HG03066 (cell line): Measurements from ENCODE around the gene FXYD6.

Source experiments
- ATAC-seq: cut with Tn5 transposase; IDR thresholded peaks from one replicate; pipeline ENCODE4 v1.9.1; 2021; ENCODE audit warnings: low read depth; ENCODE audit not compliant: unreplicated experiment

Gene FXYD6

DNA sequence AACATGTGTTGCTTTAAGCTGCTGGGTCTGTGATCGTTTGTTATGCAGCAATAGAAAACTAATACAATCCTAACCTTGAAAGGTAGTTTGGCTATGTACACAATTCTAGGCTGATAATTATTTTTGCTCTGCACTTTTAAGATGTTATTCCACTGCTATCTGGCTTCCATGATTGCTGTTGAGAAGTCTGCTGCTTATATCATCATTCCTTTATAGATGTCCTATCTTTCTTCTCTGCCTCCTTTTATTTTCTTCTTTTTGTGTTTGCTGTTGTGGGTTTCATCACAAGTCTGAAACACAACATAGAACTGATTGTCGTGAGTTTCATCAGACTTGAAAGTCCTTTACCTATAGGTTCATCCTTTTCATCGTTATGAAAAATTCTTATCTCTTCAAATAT, 24.1 kb downstream of the FXYD6 start:
- ATAC-seq = no peak

DNA sequence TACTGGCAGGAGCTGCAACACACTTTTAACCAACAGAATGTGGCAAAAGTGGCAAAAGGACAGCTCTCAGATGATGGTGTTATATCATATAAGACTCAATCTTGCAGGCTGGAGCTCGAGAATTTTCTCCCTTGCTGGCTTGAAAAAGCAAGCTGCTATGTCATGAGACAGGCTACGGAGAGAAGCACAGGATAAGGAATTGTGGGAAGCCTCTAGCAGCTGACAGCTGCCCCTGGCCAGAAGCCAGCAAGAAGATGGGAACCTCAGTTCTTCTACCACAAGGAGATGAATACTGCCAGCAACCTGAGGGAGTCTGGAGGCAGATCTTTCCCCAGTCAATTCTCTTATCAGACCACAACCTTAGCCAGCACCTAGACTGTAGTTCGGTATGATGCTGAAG, 24.6 kb downstream of the FXYD6 start:
- no peak for ATAC-seq

DNA sequence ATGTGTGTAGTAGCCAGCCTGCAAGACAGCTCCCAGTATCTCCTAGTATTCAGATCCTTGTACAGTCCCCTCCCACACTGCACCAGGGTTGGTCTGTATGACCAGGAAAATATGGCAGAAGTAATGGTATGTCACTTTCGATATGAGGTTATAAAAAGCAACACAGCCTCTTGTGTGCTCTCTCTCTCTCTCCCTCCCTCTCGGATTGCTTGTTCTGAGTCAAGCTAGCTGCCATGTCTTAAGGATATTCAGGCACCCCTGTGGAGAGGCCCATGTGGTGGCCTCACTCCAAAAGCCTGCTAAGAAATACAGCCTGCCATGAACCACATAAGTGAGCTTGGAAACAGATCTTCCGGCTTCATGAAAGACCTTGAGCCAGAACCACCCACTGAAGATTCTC, 25.4 kb downstream of the FXYD6 start:
- ATAC-seq = no peak

DNA sequence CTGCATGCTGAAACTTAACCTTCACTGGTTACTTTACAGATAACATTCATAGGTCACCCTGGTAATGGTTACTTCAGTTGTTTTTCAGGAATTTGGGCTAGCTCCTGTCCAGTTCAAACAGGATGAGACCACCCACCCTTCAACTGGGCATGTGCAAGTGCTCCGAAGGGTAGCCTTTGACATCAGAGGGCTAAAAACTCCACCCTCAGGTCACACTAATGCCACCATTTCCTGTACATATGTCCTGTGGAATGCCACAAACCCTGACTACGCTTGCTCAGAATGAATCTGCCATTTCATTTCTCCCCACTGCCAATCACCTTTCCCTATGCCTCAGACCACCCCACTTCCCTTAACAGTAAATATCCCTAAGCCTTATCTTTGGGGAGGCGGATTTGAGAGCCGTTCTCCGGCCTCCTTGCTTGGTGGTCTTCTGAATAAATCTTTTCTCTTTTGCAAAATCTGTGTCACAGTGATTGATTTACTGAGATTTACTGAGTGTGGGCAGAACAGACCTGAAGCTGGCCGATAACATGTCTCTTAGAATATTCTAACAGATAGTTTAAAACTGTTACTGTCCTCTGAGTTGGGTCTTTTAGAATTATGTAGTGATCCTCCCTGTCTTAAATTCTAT, 26.6 kb downstream of the FXYD6 start:
- ATAC-seq = no peak

DNA sequence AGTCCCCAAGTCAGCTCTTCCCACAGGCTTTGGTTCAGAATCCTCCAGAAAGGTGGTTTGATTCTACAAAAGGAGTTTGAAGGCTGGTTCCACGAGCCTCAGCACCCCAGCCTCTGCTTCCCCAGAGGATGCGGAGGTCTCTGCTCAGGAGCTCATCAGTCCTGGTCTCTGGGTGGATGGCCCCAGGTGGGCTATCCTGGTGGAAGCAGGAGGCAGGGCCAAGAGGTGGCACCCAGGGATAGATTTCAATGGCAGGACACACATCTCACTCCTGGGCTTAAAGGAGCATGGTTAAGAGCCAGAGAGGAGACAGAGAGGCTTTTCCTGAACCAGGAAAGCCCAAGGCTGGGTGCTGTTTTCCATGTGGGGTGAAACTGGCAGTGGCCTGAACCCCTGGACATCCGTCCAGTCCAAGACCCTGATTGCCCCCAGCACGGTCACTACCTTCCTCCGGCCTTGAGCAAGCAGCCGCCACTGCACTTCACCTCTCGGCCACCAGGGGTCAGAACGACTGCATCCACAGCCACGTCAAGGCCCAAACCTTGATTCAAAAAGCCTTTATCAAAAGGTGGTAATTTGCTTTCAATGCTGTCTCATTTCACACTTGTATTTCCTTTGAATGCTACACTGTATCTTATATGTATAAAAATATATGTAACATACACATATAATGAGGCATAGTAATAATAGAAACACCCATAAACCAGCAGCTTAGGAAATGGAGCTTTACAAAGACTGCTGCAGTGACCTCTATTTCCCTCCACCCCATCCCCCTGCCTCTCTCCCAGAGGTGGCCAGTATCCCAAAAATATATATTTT, 32.6 kb downstream of the FXYD6 start:
- ATAC-seq = no peak

DNA sequence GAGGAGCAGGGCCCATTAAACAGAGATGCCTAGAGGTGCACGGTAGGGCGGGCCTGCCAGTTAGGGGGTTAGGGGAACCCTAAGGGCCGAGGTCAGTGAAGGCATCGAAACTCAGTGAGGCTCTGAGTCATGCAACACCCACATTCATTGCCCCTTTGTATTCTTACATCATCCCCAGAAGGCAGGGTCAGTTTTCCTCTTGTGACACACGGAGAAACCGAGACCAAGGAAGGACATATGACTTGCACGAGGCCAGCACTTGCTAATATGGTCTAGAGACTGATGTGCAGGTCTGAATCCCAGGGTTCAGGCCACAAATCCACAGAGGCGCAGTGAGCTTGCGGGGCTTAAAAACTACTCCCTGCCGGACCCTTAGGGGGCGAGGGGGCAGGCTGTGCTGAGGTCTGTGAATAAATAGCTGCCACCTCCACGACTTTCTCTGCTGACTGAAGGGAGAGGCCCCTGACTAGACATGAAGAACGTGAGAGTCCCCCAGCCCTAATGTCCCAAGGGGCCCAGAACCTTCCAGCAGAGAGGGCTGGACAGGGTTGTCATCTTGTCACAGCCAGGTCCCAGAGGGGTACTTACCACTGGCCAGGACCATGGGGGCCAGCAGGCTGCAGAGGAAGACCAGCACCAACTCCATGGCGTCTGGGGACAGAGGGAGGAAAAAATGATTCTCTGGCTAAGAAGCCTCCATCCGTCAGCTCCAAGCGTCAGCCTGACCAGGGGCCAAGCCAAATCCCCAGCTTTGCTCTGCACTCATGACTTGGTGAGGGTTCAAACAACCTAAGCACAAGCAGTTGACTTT, 34.1 kb downstream of the FXYD6 start:
- ATAC-seq = no peak

DNA sequence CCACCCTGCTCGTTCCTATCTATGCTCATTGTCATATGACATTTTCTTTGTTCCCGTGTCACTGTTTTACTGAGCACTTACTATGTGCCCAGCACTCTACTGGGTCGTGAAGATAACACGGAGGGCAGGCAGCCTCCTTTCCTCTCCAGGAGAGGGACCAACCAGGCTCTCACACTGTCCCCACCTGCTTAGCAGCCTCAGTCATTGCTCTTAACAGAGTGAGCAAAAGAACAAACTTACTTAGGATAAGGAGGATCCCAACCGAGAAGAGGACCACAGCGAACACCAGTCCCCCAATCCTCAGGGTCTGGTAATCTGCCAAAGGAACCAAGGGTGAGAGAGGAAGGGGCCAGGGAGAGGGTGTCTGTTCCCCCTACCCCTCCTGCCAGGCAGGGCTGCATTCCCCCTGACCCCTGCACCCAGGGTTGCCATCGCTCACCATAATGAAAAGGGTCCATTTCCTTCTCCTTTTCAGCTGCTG, 34.9 kb downstream of the FXYD6 start:
- no peak for ATAC-seq

DNA sequence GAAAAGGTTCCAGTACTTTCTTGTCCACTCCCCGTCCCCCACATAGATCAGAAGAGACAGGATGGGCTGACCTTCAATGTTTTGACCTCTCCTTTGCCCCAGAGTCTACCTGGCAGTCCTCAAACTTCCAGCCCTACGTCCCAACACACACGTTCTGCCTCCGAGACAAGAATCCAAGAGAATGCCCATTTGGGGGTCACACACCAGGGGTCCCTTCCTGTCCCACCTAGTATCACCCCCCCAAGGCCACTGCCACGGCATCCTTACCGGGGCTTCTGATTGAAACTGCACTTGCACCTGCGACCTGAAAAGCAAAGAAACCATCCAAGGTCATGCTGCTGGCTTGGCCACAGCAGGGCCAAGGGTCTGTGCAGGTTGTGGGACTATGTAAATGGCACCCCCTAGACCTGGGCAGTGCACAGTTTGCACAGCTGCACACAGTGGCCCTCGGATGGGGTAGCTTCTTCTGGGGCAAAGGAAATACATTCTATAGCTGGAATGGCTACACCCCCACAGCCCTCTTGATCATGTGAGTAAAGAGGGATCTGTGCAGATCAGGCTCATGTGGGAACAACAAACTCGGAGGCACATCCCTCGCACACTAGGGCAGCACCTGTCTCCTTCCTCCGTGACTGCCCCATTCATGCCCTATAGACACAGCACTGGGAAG, 35.4 kb downstream of the FXYD6 start:
- no peak for ATAC-seq

DNA sequence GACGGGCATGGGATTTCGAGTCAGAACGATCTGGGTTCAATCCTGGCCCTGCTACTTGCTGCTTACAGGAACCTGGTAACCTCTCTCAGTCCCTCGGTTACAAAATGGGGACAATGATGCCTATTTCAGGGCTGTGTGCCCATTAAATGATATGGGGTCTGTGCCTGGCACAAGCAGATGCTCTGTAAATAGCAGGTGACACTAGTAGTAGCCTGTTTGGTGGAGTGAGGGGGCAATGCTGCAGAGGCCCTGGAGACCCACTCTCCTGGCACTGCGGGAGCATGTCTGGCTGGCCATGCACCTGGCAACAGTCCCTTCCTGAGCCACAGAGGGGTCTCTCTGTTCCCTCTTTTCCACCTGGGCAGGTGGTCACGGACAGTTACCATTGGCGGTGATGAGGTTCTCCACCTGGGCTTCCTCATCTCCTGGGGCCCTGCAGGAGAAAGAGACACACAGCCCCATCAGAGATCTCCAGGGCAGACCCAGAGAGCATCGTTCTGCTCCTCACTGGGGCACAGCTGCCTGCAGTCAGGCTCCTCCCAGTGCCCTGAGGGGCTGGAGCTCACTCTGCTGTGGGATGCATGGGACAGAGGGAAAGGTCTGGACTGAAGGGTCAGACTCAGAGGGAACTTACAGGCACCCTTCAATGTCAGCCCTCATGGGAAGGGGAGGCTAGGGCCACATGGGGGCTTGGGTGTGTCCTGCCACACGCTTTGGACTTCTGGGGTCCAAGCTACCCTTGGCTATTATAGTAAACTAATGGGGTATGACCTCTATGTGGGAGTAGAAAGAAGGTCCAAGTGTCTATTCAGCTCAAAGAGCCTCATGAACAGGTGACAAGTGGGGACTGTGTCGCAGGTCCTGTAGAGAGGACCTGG, 36.3 kb downstream of the FXYD6 start:
- no peak for ATAC-seq

DNA sequence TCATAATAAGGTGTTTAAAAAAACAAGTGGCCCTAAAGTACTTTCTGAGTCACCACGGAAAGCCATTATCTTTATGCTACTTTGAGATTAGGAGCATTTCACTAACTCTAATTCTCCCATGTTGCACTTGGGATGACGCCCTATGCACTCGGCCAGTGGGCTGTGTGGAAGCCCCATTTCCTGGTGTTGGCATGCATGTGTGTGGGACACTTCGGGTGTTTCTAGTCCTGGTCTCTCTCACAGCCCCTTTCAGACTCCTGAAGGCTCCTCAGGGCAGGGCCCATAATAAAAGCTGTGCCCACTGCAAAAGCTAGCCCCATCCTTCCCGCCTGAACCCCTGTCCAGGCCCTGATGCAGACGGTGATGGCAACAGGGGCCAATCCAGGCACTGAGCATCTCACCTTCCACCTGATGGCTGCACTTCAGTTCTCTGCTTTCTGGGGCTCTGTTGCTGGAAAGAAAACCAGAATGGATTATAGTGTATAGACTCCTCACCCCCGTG, 37.0 kb downstream of the FXYD6 start:
- ATAC-seq = no peak

DNA sequence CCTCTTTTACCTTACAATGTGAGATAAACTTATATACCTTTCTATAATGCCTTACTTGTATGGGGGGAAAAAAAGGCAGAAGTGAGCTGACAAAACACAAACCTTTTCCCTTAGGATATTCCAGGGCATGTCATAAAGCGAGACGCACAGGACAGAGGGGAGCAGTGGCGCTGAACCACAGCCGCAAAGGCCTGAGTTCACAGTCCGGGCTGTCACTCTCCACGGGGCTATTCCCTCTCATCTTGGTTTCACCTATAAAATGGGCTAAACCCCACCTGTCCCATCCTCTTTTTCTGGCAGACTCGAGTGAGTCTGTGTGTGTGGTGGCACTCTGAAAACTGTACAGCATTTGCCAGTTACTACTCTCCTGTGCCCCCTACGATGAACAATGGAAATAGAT, 37.6 kb downstream of the FXYD6 start:
- ATAC-seq = no peak

DNA sequence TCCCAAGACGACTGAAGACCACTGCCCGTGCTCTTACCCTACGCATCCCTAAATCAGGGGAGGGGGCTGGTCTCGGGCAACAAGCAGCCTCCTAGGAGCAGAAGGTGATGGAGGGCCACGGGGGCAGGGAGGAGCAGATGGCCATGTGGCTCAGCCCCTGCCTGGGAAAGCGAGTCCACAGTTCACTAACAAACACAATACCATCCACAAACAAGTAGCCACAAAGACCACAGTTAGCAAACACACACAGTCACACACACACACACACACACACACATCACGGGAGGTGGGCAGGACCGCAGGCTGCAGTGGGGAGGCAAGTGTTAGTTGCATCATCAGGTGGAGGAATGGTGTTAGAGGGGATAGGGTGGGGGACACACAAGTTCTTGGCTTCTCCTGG, 38.7 kb downstream of the FXYD6 start:
- ATAC-seq = no peak

DNA sequence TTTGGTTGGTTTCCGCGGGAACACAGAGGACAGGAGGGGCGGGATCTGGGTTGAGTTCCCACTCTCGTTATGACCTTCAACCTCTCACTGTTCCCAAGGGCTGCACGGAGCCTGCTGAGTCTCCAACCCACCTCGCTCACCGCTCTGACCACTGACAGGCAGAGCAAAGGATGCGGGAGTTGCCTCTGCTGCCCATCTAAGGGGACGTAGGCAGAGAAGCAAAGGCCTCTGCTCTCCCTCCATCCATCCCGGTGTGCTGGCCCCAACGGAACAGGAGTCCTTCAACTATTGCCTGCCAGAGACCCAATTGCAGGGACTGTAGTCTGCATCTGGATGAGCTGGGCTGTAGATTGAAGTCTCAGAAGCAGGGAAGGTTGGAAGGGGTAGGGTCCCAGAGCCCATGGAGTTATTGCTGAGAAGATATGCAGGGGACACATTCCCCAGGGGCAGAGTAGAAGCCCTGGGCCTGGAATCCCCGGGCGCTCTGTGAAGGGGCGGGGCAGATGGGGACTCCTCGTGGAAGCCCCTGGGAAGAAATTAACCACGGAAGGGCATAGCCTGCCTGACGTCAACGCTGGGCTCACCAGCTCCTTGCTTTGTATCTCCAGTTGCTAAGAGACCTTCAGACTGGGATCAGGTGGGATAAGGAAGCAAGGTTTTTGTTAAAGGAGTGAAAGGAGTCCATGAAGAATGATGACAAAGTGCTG, 39.2 kb downstream of the FXYD6 start:
- ATAC-seq = no peak

DNA sequence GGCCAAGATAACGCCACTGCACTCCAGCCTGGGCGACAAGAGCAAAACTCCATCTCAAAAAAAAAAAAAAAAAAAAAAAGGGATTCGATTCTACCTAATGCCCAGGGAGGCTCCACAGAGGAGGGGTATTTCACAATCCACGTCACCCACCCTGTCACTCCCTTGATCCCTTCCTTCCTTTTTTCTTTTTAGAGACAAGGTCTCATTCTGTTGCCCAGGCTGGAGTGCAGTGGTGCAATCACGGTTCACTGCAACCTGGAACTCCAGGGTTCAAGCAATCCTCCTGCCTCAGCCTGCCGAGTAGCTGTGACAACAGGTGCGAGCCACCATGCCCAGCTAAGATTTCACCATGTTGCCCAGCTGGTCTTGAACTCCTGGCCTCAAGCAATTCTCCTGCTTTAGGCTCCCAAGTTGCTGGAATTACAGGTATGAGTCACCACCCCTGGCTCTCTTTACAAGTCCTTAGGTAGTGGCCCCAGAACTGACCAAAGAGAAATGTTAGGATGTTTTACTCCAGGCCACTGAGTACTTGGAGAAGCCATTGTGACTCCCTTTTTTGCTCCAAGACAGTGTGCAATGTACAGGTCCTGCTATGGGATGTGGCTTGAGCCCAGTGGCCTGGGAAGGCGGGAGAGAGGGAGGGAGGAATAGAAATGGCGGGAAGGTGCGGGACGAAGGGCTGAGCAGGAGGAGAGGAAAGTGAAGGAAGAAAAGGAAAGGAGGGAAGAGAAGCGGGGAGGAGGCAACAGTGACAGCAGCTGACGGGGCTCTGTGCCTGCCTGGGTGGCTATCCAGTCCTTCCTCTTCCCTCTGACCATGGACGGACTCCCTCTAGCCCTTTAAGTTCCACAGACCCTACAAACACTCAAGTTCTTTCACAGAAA, 40.1 kb downstream of the FXYD6 start:
- ATAC-seq = no peak

DNA sequence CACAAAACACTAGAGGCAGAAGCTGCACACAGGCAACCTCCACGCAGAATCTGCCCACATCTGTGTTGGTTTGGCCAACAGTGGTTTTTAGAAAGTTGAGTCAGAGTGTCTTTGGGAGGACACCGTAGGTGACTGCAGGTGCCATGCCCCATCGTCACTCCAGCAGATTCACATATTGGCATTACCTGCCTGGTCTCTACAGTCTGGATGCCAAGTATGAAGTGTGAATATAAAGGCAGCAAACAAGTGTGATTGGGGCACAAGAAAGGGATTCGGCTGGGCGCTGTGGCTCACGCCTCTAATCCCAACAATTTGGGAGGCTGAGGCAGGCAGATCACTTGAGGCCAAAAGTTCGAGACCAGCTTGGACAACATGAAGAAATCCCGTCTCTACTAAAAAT, 40.9 kb downstream of the FXYD6 start:
- ATAC-seq = no peak

DNA sequence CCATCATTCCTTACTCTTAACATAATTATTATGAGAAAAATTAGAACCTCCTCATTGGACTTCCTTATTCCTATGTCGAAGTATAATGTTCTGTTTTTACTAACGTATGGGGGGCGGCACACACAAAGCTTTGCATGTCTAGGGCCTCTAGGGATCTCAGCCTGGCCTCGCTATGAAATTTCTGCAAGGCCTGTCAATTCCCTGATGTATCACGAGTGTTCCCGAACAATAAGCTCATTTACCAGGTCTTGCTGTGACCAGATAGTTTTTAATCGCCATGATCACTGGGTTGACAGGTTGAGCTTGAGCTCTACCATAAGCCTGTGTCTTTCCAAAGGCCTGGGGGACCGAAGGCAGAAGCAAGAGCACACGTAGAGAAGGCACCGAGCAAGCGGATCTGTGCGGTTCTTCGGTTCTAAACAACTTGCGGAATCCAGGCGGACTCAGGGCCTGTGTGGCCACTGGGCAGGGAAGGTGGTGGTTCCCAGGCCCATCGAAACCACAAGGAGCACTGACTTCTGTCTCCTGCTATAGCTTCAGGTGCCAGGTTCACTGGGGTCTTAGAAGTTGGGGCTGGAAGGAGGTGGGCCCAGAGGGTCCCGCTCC, 41.5 kb downstream of the FXYD6 start:
- no peak for ATAC-seq

DNA sequence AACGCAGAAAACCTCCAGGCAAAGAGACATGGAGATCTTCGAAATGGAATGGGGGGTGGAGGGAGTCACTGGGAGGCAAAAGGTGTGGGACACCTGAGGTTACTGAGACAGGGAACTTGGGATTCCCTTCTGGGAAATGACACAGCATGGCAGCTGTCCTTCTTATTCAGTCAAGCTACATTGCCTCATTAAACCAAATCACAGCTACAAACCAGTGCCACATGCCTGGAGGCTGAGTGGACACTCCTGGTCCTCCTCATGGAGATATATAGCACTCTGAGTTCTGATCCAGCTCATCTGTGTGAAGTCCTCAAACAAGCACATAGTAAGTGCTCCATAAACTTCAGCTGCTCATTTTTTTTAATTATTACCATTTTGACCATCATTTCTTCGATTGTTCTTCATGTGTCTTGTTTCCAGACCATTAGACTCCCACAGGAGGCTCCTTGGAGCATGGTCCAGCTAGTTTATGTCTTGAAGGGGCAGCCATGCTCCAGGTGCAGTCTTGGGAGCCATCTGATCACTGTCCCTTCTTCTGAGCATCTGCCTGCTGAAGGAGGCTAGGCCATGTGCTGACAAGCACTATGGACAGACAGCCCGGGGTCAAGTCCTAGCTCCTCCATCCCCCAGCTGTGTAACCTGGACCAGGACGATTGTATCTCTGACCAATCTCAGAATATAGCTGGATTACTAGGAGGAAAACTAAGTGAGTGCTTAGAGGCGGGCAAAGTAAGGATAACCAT, 42.2 kb downstream of the FXYD6 start:
- ATAC-seq = no peak
